ENCODE data around the gene PTPN11.
"Not testable (repeated sequence)": the region's sequence is repeated elsewhere in the genome, so short reads cannot be mapped to it uniquely, and the experiment has no call there.

PTPN11 gene

GRCh38 chr12:112418608-112419296 lies at the start of gene PTPN11:
Gene PTPN11 (plus strand): TSS chr12:112418947. CDS start chr12:112419112, 165 bp downstream.
- DNase-seq: peak; percentile 87 to 90

DNA sequence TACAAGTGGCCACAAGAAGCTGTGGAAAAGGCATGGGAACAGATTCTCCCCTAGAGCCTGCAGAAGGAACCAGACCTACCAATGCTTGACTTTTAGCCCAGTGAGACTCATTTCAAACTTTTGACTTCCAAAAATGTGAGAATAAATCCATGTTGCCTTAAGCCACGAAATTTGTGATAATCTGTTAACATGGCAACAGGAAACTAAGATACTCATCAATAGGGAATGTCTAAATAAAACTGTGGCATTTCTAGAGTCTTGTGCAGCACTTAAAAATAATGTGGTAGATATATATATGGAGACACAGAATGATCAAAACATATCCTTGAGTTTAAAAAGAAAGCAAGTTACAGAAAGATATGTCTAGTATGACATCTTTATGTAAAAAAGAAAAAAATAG lies 48.5 kb upstream of the PTPN11 start:
- DNase-seq: no peak

DNA sequence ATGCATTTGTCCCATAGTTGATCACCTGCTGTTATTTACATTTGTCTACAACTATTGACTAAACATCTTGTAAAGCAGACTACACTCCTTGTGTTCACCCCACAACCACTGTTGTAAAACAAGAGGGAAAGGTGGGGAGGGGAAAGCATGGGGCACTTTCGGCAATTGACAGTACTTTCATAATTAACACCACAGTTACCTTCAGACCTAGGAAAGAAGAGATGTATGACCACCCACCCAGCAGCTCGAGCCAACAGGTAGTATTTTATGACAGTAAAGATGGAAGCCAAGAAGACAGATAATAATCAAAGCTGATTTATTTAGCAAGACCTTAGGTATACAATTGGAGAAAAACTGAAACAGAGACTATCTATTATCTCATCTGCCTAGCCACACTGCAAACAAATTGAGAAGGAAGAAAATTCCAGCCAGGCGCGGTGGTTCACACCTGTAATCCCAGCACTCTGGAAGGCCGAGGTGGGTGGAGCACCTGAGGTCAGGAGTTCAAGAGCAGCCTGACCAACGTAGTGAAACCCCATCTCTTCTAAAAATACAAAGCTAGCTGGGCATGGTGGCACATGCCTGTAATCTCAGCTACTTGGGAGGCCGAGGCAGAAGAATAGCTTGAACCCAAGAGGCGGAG lies 47.8 kb upstream of the PTPN11 start:
- no peak for DNase-seq

DNA sequence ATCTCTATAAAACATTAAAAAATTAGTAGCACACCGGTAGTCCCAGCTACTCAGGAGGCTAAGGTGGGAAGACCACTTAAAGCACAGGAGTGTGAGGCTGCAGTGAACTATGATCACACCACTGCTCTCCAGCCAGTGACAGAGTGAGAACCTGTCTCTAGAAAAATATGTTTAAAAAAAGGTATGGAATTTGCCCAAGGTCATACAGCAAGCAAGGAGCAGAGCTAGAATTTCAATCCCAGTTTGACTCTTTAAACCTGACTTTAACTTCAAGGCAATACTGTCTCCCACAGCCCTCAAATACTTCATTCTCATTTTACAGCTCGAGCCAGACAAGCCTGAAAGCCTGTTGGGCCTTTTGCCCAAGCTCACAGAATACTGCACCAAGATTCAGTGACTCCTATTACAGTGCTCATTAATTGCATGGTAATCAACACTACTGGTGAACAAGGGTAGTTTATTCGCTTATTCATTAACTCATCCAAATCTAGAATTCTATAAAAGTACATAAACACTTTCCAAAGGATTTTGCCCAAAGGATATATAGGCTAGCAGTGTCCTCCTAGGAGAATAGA lies 44.5 kb upstream of the PTPN11 start:
- no peak for DNase-seq

GRCh38 chr12:112375105-112375504 lies 43.6 kb upstream of the PTPN11 start:
- DNase-seq: no peak

GRCh38 chr12:112380663-112381405 lies 37.9 kb upstream of the PTPN11 start:
- DNase-seq: no peak

DNA sequence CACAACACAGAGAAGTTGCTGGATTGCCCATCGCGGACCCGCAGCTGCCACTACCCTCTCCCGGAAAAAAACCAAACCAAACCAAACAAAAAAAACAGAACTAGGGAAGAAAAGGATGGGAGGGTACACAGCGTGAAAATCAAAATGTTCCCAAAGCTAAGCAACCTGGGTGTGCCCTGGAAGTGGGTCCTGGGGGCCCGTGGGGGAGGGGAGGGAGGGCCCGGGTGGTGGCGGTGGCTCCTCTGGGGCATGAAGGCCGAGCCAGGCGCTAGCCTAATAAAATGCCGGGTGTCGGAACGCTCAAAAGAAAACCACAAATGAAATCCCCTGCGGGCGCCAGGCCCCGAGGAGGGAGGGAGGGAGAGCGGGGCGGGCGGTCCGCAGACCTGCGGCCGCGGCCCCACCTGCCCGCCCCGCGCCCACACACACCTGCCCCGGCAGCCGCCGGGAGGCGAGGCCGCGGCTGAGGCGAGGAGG lies 37.3 kb upstream of the PTPN11 start:
- DNase-seq: peak; percentile 38 to 55

GRCh38 chr12:112381883-112382796 lies 36.6 kb upstream of the PTPN11 start, which contains the start of gene HECTD4:
Gene HECTD4 (minus strand): TSS chr12:112382431. CDS start chr12:112382128, 303 bp downstream.
- peak; percentile 89 to 91 for DNase-seq

DNA sequence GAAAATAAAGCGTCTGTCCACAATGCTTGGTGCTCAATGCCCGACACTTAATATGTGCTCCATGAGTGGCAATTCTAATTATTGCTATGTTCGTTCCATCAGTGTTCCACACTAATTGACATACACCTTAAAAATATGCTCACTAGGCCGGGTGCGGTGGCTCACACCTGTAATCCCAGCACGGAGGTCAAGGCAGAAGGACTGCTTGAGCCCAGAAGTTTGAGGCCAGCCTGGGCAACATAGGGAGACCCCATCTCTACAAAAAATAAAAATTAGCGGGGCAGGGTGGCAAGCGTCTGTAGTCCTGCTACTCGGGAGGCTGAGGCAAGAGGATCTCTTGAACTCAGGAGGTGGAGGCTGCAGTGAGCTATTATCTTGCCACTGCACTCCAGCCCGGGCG lies 35.9 kb upstream of the PTPN11 start:
- no peak for DNase-seq

DNA sequence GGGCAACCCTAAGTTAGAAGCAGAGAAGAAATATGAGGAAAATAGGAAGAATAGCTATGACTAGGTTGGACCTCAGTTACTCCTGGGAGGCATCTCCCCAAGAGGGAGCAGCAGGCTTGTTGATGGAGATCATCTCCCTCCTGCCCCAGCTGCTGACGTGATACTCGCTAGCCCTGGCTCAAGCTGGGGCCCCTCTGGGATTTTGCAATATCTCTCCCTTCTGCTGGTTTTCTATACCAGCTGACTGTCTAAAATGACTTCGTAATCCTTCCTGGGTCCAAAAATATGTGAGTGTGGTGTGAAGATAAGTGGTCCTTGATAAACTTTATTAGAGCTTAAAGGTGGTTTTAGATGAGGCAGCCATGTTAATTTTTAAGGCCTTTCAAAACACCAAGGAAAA lies 32.0 kb upstream of the PTPN11 start:
- peak in 1 of 2 donors; percentile 6 for DNase-seq

DNA sequence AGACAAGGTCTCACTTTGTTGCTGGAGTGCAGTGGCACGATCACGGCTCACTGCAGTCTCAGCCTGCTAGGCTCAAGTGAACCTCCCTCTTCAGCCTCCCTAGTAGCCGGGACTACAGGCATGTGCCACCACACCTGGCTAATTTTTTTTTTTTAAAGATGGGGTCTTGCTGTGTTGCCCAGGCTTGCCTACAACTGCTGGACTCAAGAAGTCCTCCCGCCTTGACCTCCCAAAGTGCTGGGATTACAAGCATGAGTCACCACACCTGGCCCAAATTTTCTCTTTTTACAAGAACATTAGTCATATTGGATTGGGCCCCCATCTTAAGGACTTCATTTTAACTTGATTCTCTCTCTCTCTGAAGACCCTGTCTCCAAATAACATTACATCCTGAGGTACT lies 29.5 kb upstream of the PTPN11 start:
- no peak for DNase-seq

DNA sequence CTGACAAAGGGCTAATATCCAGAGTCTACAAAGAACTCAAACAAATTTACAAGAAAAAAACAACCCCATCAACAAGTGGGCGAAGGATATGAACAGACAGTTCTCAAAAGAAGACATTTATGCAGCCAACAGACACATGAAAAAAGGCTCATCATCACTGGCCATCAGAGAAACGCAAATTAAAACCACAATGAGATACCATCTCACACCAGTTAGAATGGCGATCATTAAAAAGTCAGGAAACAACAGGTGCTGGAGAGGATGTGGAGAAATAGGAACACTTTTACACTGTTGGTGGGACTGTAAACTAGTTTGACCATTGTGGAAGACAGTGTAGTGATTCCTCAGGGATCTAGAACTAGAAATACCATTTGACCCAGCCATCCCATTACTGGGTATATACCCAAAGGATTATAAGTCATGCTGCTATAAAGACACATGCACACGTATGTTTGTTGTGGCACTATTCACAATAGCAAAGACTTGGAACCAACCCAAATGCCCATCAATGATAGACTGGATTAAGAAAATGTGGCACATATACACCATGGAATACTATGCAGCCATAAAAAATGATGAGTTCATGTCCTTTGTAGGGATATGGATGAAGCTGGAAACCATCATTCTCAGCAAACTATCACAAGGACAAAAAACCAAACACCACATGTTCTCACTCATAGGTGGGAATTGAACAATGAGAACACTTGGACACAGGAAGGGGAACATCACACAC lies 28.7 kb upstream of the PTPN11 start:
- not testable (repeated sequence) for DNase-seq

DNA sequence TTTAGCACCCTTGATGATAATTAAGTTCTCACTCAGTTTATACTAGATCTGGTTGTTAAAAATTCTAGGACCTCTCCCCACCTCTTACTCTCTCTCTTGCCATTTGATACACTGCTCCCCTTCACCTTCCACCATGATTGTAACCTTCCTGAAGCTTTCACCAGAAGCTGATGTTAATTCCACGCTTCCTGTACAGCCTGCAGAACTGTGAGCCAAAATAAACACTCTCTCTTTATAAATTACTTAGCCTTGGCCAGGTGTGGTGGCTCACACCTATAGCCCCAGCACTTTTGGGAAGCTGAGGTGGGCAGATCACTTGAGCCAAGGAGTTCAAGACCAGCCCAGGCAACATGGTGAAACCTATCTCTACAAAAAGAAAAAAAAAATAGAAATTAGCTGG lies 25.4 kb upstream of the PTPN11 start:
- DNase-seq: no peak

DNA sequence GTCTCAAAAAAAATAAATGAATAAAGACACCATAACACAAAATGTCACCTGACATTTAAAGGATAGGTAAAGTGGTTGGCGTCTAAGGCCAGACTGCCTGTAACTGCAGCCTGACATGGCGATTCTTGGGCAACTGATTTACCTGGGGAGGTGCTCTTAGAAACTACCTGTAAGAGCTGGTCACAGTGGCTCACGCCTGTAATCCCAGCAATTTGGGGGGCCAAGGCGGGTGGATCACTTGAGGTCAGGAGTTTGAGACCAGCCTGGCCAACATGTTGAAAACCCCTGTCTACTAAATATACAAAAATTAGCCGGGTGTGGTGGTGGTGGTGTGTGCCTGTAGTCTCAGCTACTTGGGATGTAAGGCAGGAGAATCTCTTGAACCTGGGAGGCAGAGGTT lies 17.7 kb upstream of the PTPN11 start:
- DNase-seq: no peak

DNA sequence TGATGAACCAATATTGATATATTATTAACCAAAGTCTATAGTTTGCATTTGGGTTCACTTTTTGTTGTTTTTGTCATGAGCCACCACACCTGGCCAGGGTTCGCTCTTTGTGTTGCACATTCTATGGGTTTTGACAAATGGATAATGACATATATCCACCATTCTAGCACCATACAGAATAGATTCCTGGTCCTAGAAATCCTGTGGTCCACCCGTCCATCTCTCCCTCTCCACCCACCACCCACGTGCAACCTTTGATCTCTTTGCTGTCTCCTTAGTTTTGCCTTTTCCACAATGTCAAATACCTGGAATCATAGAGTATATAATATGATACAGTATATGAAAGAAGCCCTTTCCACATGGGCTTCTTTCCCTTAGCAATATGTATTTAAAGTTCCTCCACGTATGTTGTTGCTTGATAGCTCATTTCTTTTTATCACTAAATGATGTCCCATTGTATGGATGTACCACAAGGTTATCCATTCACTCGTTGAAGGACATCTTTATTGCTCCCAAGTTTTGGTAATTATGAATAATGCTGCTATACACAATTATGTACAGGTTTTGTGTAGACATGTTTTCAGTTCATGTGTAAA lies 16.7 kb upstream of the PTPN11 start:
- DNase-seq: no peak

DNA sequence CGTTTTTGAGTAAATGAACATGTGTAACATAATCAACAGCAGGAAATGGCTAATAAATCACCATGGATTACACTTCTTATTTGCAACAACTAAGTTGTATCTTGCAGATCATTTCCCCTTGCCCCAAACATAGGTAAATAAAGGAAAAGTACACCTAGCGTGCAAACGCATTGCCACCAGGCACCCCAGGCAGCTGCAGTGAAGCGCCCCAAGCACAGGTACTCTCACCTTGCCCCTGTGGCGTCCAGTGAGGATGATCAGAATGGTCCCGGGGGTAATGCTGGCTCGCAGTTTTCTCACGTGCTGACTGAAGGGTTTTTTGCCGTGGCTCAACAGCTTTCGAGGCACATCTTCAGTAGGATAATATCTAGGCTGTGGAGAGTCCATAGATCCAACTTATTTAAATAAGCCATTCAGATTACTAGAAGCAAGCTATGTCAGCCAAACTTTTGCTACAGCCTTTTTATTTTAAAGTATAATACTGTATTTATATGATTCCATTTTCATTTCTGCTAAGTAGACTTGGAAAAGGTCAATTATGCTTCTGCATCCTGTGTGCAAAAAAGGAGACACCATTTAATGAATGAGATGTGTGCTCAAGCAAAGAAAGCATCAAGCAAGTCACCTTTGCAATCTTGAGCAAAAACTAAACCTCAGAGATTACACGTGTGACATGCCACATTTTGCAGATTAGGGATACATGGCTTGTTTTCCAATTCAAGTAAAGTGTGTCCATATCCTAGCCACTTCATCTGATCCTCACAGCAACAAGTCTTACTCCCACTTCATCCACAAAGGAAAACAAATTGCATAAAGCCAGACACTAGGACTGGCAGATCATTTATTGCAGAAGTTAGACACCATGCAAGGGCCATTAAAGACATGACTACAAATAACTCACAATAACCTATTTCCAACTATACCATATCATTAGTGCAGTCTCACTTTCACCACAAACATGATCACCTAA lies 11.9 kb upstream of the PTPN11 start:
- no peak for DNase-seq

GRCh38 chr12:112407683-112408082 lies 11.1 kb upstream of the PTPN11 start:
- not testable (repeated sequence) for DNase-seq

- DNase-seq: peak; percentile 8 to 41
These were observed 10.1 kb upstream of the PTPN11 start for GRCh38 chr12:112408621-112409020.

GRCh38 chr12:112409064-112409905 lies 9.5 kb upstream of the PTPN11 start, which contains the start of gene RPL6:
Gene RPL6 (minus strand): TSS chr12:112409605. CDS start chr12:112408656, 949 bp downstream.
- DNase-seq: peak; percentile 82 to 88

All from CD4-positive, alpha-beta T cell treated with Interleukin-1 beta for 1 hour (primary cell).